Naive B cell (primary cell): ENCODE data around the gene GRIK4. TPM values are rescaled to one million over a fixed set of nuclear protein-coding genes. Genes with fewer than 3 reads are reported as not detected.

Experiments used
- ATAC-seq, 2 donors: fragments of 150-1000 bp; cut with Tn5 transposase; 2 replicates each; pipeline ENCODE4 v1.10.0; 2021; ENCODE audit warnings: low read depth in 2 of 2, mild to moderate bottlenecking in 2 of 2, moderate library complexity in 2 of 2
- DNase-seq: peaks from one replicate; pipeline ENCODE4 v3.0.0; 2022
- H3K27ac Mint-ChIP-seq, 6 donors: one replicate each; pipeline ENCODE4 v1.8.0; 2020 to 2022; ENCODE audit warnings: mild to moderate bottlenecking in 6 of 6, mixed read lengths in 6 of 6, moderate library complexity in 5 of 6, inconsistent platforms in 2 of 6
- H3K27me3 Mint-ChIP-seq, 3 donors: one replicate each; pipeline ENCODE4 v1.8.0; 2021 to 2022; ENCODE audit warnings: mixed read lengths in 3 of 3, mild to moderate bottlenecking in 1 of 3
- H3K36me3 Mint-ChIP-seq, 2 donors: one replicate each; pipeline ENCODE4 v1.8.0; 2020 to 2022; ENCODE audit warnings: mixed read lengths in 2 of 2, inconsistent platforms in 1 of 2, mild to moderate bottlenecking in 1 of 2
- H3K4me1 Mint-ChIP-seq, 3 donors: one replicate each; pipeline ENCODE4 v1.8.0; 2020 to 2022; ENCODE audit warnings: mixed read lengths in 3 of 3, inconsistent platforms in 1 of 3, mild to moderate bottlenecking in 1 of 3, moderate library complexity in 1 of 3
- H3K4me3 Mint-ChIP-seq, 8 donors: one replicate each; pipeline ENCODE4 v1.8.0; 2020 to 2022; ENCODE audit warnings: mild to moderate bottlenecking in 8 of 8, mixed read lengths in 8 of 8, moderate library complexity in 8 of 8, inconsistent platforms in 2 of 8
- H3K9me3 Mint-ChIP-seq, 7 donors: one replicate each; pipeline ENCODE4 v1.8.0; 2020 to 2022; ENCODE audit warnings: mixed read lengths in 7 of 7, mild to moderate bottlenecking in 5 of 7, inconsistent platforms in 2 of 7, moderate library complexity in 1 of 7
- polyA plus RNA-seq, 6 donors: library from polyadenylated mRNA; unstranded; fragments of 300-500 nt; fragmentation: Illumina TruSeq; gene quantifications; one replicate each; pipeline ENCODE4 v1.2.3, GENCODE V29; 2021; ENCODE audit warnings: low read depth in 6 of 6

The GRIK4 gene
- polyA plus RNA-seq, 6 donors from 2014 or later = 0.18 TPM; not detected in 5

GRCh38 chr11:120551191-120551590, 39.6 kb downstream of the GRIK4 start:
- peaks cover 0 to 44% (median 16%) of the 10 kb centered on the region in 3 donors for H3K27me3 Mint-ChIP-seq
- ATAC-seq (no peak), DNase-seq (no peak)
- H3K36me3 Mint-ChIP-seq = no peaks in the 10 kb centered on the region
- no peak overlapping the region for H3K27ac Mint-ChIP-seq
- no peaks in the 10 kb centered on the region for H3K9me3 Mint-ChIP-seq
- H3K4me3 Mint-ChIP-seq = no peak overlapping the region
- H3K4me1 Mint-ChIP-seq = peaks cover 21 to 23% (median 21%) of the 10 kb centered on the region in 3 donors

- Mint-ChIP-seq H3K36me3 (no peaks in the 10 kb centered on the region), H3K4me3 (peak overlapping the region in 1 of 8 donors; percentile 27)
Observed at GRCh38 chr11:120554766-120555432, 43.4 kb downstream of the GRIK4 start.

GRCh38 chr11:120555433-120555773, 43.9 kb downstream of the GRIK4 start:
- no peaks in the 10 kb centered on the region for H3K9me3 Mint-ChIP-seq
- H3K4me1 Mint-ChIP-seq = peaks cover 7 to 18% (median 12%) of the 10 kb centered on the region in 3 donors
- no peak for DNase-seq
- H3K36me3 Mint-ChIP-seq = no peaks in the 10 kb centered on the region
- ATAC-seq = no peak
- no peak overlapping the region for H3K4me3 Mint-ChIP-seq
- H3K27me3 Mint-ChIP-seq = peaks cover 8 to 45% (median 23%) of the 10 kb centered on the region in 3 donors
- peak overlapping the region in 1 of 6 donors; percentile 25 for H3K27ac Mint-ChIP-seq

More at GRCh38 chr11:120554766-120555432, 43.4 kb downstream of the GRIK4 start:
- Mint-ChIP-seq H3K27ac (peak overlapping the region in 1 of 6 donors; percentile 25), H3K27me3 (peaks cover 5 to 47% (median 23%) of the 10 kb centered on the region in 3 donors), H3K4me1 (peaks cover 7 to 18% (median 12%) of the 10 kb centered on the region in 3 donors), H3K9me3 (no peaks in the 10 kb centered on the region)
- ATAC-seq = peak in 1 of 2 donors; percentile 20
- no peak for DNase-seq

- ATAC-seq (no peak), DNase-seq (no peak)
- Mint-ChIP-seq H3K9me3 (no peaks in the 10 kb centered on the region), H3K36me3 (no peaks in the 10 kb centered on the region), H3K27ac (peak overlapping the region in 1 of 6 donors; percentile 13), H3K4me3 (peak overlapping the region in 1 of 8 donors; percentile 12), H3K4me1 (peaks cover 7 to 18% (median 12%) of the 10 kb centered on the region in 3 donors), H3K27me3 (peaks cover 14 to 53% (median 29%) of the 10 kb centered on the region in 3 donors)
Observed at GRCh38 chr11:120556797-120557196, 45.2 kb downstream of the GRIK4 start.

GRCh38 chr11:120558744-120559431, 47.3 kb downstream of the GRIK4 start:
- DNase-seq (no peak), ATAC-seq (no peak)
- Mint-ChIP-seq H3K27me3 (peaks cover 30 to 61% (median 50%) of the 10 kb centered on the region in 3 donors), H3K36me3 (peaks cover 0 to 6% of the 10 kb centered on the region in 2 donors), H3K27ac (peak overlapping the region in 1 of 6 donors; percentile 1), H3K4me1 (peaks cover 0 to 21% (median 8%) of the 10 kb centered on the region in 3 donors), H3K4me3 (no peak overlapping the region), H3K9me3 (no peaks in the 10 kb centered on the region)

GRCh38 chr11:120561286-120561685, 49.7 kb downstream of the GRIK4 start:
- no peak for DNase-seq
- H3K9me3 Mint-ChIP-seq = no peaks in the 10 kb centered on the region
- no peak for ATAC-seq
- H3K27me3 Mint-ChIP-seq = peaks cover 32 to 55% (median 50%) of the 10 kb centered on the region in 3 donors
- no peak overlapping the region for H3K4me3 Mint-ChIP-seq
- peaks cover 0 to 14% (median 4%) of the 10 kb centered on the region in 3 donors for H3K4me1 Mint-ChIP-seq
- no peak overlapping the region for H3K27ac Mint-ChIP-seq
- peaks cover 0 to 6% of the 10 kb centered on the region in 2 donors for H3K36me3 Mint-ChIP-seq

GRCh38 chr11:120562806-120563425, 51.4 kb downstream of the GRIK4 start:
- Mint-ChIP-seq H3K9me3 (no peaks in the 10 kb centered on the region), H3K4me1 (peaks cover 0 to 10% (median 0%) of the 10 kb centered on the region in 3 donors), H3K27me3 (peaks cover 34 to 55% (median 40%) of the 10 kb centered on the region in 3 donors), H3K27ac (peak overlapping the region in 4 of 6 donors; percentile 2 to 85 (median 44)), H3K4me3 (peak overlapping the region in 2 of 8 donors; percentile 17 to 84), H3K36me3 (peaks cover 0 to 6% of the 10 kb centered on the region in 2 donors)
- ATAC-seq (no peak), DNase-seq (no peak)

- H3K36me3 Mint-ChIP-seq = peaks cover 0 to 6% of the 10 kb centered on the region in 2 donors
- ATAC-seq (no peak), DNase-seq (peak; percentile 18)
- H3K4me1 Mint-ChIP-seq = peaks cover 0 to 10% (median 0%) of the 10 kb centered on the region in 3 donors
- H3K27me3 Mint-ChIP-seq = peaks cover 34 to 65% (median 40%) of the 10 kb centered on the region in 3 donors
- H3K27ac Mint-ChIP-seq = peak overlapping the region in 4 of 6 donors; percentile 30 to 91 (median 64)
- no peaks in the 10 kb centered on the region for H3K9me3 Mint-ChIP-seq
- H3K4me3 Mint-ChIP-seq = peak overlapping the region in 4 of 8 donors; percentile 36 to 70 (median 46)
Observed at GRCh38 chr11:120563703-120564572, 52.4 kb downstream of the GRIK4 start.

- ATAC-seq (peak; percentile 91 to 92), DNase-seq (peak; percentile 73)
- H3K4me1 Mint-ChIP-seq = peaks cover 0 to 10% (median 0%) of the 10 kb centered on the region in 3 donors
- no peaks in the 10 kb centered on the region for H3K9me3 Mint-ChIP-seq
- peak overlapping the region in 5 of 8 donors; percentile 6 to 59 (median 52) for H3K4me3 Mint-ChIP-seq
- peaks cover 0 to 6% of the 10 kb centered on the region in 2 donors for H3K36me3 Mint-ChIP-seq
- peak overlapping the region; percentile 24 to 94 (median 63) for H3K27ac Mint-ChIP-seq
- peaks cover 39 to 72% (median 40%) of the 10 kb centered on the region in 3 donors for H3K27me3 Mint-ChIP-seq
Observed at GRCh38 chr11:120564573-120565311, 53.2 kb downstream of the GRIK4 start.

GRCh38 chr11:120565466-120566155, 54.1 kb downstream of the GRIK4 start:
- peak overlapping the region in 5 of 8 donors; percentile 6 to 59 (median 52) for H3K4me3 Mint-ChIP-seq
- H3K36me3 Mint-ChIP-seq = peaks cover 0 to 6% of the 10 kb centered on the region in 2 donors
- ATAC-seq = no peak
- no peak for DNase-seq
- H3K27ac Mint-ChIP-seq = peak overlapping the region; percentile 24 to 94 (median 63)
- peaks cover 0 to 10% (median 0%) of the 10 kb centered on the region in 3 donors for H3K4me1 Mint-ChIP-seq
- peaks cover 33 to 67% (median 37%) of the 10 kb centered on the region in 3 donors for H3K27me3 Mint-ChIP-seq
- H3K9me3 Mint-ChIP-seq = no peaks in the 10 kb centered on the region

GRCh38 chr11:120566176-120566575, 54.6 kb downstream of the GRIK4 start:
- Mint-ChIP-seq H3K4me3 (no peak overlapping the region), H3K27me3 (peaks cover 34 to 66% (median 35%) of the 10 kb centered on the region in 3 donors), H3K9me3 (peaks cover 0 to 2% (median 0%) of the 10 kb centered on the region in 7 donors), H3K27ac (peak overlapping the region in 1 of 6 donors; percentile 94), H3K4me1 (peaks cover 0 to 10% (median 0%) of the 10 kb centered on the region in 3 donors), H3K36me3 (peaks cover 0 to 6% of the 10 kb centered on the region in 2 donors)
- ATAC-seq (no peak), DNase-seq (no peak)
